DND-41 (cell line): ENCODE results near the gene PTMS.

Source experiments
- EZH2 ChIP-seq: IDR thresholded peaks from 3 replicates; pipeline ENCODE4 v1.6.1; 2012; ENCODE audit warnings: borderline replicate concordance, low read depth, mild to moderate bottlenecking, moderate library complexity, low read length, inconsistent platforms; ENCODE audit not compliant: severe bottlenecking
- TF ChIP-seq, protein P1 (sequence below): IDR thresholded peaks from 2 replicates; pipeline ENCODE4 v1.5.1; 2012; ENCODE audit warnings: borderline replicate concordance, low read length, moderate library complexity, mild to moderate bottlenecking; ENCODE audit not compliant: poor library complexity, severe bottlenecking; ENCODE audit errors: extremely low read depth

GRCh38 chr12:6775185-6776174 is 9.3 kb downstream of the PTMS start:
- TF ChIP-seq, protein P1, sequence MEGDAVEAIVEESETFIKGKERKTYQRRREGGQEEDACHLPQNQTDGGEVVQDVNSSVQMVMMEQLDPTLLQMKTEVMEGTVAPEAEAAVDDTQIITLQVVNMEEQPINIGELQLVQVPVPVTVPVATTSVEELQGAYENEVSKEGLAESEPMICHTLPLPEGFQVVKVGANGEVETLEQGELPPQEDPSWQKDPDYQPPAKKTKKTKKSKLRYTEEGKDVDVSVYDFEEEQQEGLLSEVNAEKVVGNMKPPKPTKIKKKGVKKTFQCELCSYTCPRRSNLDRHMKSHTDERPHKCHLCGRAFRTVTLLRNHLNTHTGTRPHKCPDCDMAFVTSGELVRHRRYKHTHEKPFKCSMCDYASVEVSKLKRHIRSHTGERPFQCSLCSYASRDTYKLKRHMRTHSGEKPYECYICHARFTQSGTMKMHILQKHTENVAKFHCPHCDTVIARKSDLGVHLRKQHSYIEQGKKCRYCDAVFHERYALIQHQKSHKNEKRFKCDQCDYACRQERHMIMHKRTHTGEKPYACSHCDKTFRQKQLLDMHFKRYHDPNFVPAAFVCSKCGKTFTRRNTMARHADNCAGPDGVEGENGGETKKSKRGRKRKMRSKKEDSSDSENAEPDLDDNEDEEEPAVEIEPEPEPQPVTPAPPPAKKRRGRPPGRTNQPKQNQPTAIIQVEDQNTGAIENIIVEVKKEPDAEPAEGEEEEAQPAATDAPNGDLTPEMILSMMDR, result no peak
- no peak for TF ChIP-seq EZH2
